ENCODE results near the gene DUT.

The DUT gene

GRCh38 chr15:48309740-48310139, 21.5 kb upstream of the DUT start:
- Histone ChIP-seq H3K27ac (no peak overlapping the region), H3K4me3 (no peak overlapping the region)
- TF ChIP-seq CTCF (IDR thresholded peaks at IDR 0.05) = no peak
- no peak for DNase-seq (ENCODE audit: low spot score)

- no peak for DNase-seq (ENCODE audit: low spot score)
- Histone ChIP-seq H3K4me3 (no peak overlapping the region), H3K27ac (no peak overlapping the region)
- no peak for TF ChIP-seq CTCF (IDR thresholded peaks at IDR 0.05)
Measured at GRCh38 chr15:48313216-48313615, 18.0 kb upstream of the DUT start.

GRCh38 chr15:48315041-48315440, 16.2 kb upstream of the DUT start:
- TF ChIP-seq CTCF (IDR thresholded peaks at IDR 0.05) = no peak
- H3K4me3 ChIP-seq = no peak overlapping the region
- no peak for DNase-seq (ENCODE audit: low spot score)
- H3K27ac ChIP-seq = no peak overlapping the region

GRCh38 chr15:48317221-48317620, 14.0 kb upstream of the DUT start:
- no peak for DNase-seq (ENCODE audit: low spot score)
- Histone ChIP-seq H3K27ac (no peak overlapping the region), H3K4me3 (no peak overlapping the region)
- no peak for TF ChIP-seq CTCF (IDR thresholded peaks at IDR 0.05)

- Histone ChIP-seq H3K27ac (no peak overlapping the region), H3K4me3 (no peak overlapping the region)
- no peak for DNase-seq (ENCODE audit: low spot score)
- TF ChIP-seq CTCF (IDR thresholded peaks at IDR 0.05) = no peak
Measured at GRCh38 chr15:48318131-48318530, 13.1 kb upstream of the DUT start.

- TF ChIP-seq CTCF (IDR thresholded peaks at IDR 0.05) = no peak
- Histone ChIP-seq H3K4me3 (no peak overlapping the region), H3K27ac (no peak overlapping the region)
- no peak for DNase-seq (ENCODE audit: low spot score)
Measured at GRCh38 chr15:48323294-48323693, 7.9 kb upstream of the DUT start.

GRCh38 chr15:48324949-48325348, 6.3 kb upstream of the DUT start:
- no peak for DNase-seq (ENCODE audit: low spot score)
- no peak for TF ChIP-seq CTCF (IDR thresholded peaks at IDR 0.05)
- H3K27ac ChIP-seq = no peak overlapping the region

More at GRCh38 chr15:48324949-48325348, 6.3 kb upstream of the DUT start:
- H3K4me3 ChIP-seq = no peak overlapping the region

Data from coronary artery (tissue), 2 donors.